H1 (cell line): Measurements from ENCODE around the gene TGFB1. TPM values are rescaled to one million over a fixed set of nuclear protein-coding genes. Genes with fewer than 3 reads are reported as not detected.

ENCODE experiments used
- FOSL1 ChIP-seq: IDR thresholded peaks from 2 replicates; pipeline ENCODE4 v1.6.1; 2011; ENCODE audit warnings: mild to moderate bottlenecking, low read depth, low read length, moderate library complexity; ENCODE audit not compliant: insufficient read depth
- polyA plus RNA-seq, 7 experiments: library from polyadenylated mRNA; depleted of rRNA in 3 of 7; stranded (reverse) in 5 of 7; unstranded in 2 of 7; fragments of >200 nt in 5 of 7; fragments of 200-250 nt in 2 of 7; gene quantifications; 1 replicate in 5 of 7; 2 replicates in 1 of 7; 4 replicates in 1 of 7; pipeline versions ENCODE4 v1.2.1 to v1.2.3, GENCODE V29; 2011 to 2013; ENCODE audit warnings: missing spikeins in 2 of 7, mixed read lengths in 2 of 7
- total RNA-seq: library from RNA; stranded (reverse); fragmentation: NEBNext Ultra II Directional; extraction: Animal tissue kit (Norgen Biotek cat#: 25700); gene quantifications from 2 replicates; pipeline ENCODE4 v1.2.1, GENCODE V29; 2021

The TGFB1 gene
- total and polyA plus RNA-seq, 2 of the 8 experiments (the other 6 are each of a cell fraction or from before 2014, with no cell fraction given), result 1.7 to 10.6 TPM

DNA sequence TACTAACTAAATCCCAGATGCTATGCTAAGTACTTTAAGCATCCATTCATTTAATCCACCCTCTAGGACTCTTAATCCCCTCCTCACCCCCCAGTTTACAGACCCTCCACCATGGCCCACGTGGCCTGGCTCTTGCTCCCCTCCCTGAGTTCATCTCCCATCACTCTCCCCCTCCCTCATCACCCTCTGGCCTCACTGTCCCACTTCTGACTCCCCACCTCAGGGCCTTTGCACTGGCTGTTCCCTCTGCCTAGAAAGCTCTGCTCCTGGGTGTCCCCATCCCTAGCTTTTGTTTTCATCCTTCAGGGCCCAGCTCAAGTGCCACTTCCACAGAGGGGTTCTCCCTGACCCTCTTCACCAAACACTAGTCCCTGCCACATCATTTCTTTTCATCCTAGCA is 6.0 kb upstream of the TGFB1 start (continued):
- no peak for TF ChIP-seq FOSL1
